Uterus (tissue), 2 donors: ENCODE data around the gene HDAC8.

Experiments
- POLR2A ChIP-seq, 2 donors: fragments of 450-650 bp; IDR thresholded peaks; one replicate each; pipeline ENCODE4 v1.6.1; 2016; ENCODE audit warnings: antibody characterized with exemption in 2 of 2, mild to moderate bottlenecking in 1 of 2, moderate library complexity in 1 of 2
- TF ChIP-seq, protein P1 (sequence below), 4 experiments: fragments of 200-600 bp in 2 of 4; fragments of 450-650 bp in 2 of 4; sonication (generic) in 2 of 4; IDR thresholded peaks; one replicate each; pipeline ENCODE4 v1.5.1; 2016 to 2019; ENCODE audit warnings: antibody characterized with exemption in 4 of 4, mild to moderate bottlenecking in 2 of 4, moderate library complexity in 1 of 4

- TF ChIP-seq, protein P1, sequence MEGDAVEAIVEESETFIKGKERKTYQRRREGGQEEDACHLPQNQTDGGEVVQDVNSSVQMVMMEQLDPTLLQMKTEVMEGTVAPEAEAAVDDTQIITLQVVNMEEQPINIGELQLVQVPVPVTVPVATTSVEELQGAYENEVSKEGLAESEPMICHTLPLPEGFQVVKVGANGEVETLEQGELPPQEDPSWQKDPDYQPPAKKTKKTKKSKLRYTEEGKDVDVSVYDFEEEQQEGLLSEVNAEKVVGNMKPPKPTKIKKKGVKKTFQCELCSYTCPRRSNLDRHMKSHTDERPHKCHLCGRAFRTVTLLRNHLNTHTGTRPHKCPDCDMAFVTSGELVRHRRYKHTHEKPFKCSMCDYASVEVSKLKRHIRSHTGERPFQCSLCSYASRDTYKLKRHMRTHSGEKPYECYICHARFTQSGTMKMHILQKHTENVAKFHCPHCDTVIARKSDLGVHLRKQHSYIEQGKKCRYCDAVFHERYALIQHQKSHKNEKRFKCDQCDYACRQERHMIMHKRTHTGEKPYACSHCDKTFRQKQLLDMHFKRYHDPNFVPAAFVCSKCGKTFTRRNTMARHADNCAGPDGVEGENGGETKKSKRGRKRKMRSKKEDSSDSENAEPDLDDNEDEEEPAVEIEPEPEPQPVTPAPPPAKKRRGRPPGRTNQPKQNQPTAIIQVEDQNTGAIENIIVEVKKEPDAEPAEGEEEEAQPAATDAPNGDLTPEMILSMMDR (IDR thresholded peaks at IDR 0.05): no peak
- no peak for TF ChIP-seq POLR2A (IDR thresholded peaks at IDR 0.05)
These were observed 94.3 kb downstream of the HDAC8 start for GRCh38 chrX:72478351-72478750.
